Middle frontal gyrus (tissue), 1 donor: ENCODE results near the gene TMEM40.
"Not testable (repeated sequence)": the region's sequence is repeated elsewhere in the genome, so short reads cannot be mapped to it uniquely, and the experiment has no call there.

Experiments
- DNase-seq: peaks from one replicate; pipeline ENCODE4 v3.0.0-alpha.2; 2015; ENCODE audit warnings: low spot score; ENCODE audit errors: extremely low spot score

Gene TMEM40

GRCh38 chr3:12759097-12759679 lies at the start of gene TMEM40:
Gene TMEM40, minus strand, starts transcription at chr3:12759259. Its CDS starts 9,427 bp downstream, at chr3:12749832.
- no peak for DNase-seq

DNA sequence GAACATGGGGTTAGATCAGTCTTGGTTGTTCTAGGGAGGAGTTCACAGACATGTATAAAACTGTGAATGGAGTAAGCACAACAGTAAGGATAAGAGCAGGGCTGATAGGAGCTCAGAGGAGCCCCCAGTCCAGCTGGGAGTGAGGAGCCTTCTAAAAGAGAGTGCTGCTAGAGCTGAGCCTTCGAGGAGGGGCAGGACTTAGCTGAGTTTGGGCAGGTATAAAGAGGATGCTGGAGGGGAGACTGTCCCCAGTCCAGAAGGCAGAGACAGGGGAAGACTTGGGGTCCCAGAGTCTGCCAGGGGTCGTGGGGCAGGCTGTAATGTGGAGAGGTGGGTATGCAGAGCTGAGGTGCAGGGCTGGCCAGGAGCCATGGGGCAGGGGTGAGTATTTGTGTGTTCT lies 49.5 kb upstream of the TMEM40 start:
- DNase-seq = no peak

DNA sequence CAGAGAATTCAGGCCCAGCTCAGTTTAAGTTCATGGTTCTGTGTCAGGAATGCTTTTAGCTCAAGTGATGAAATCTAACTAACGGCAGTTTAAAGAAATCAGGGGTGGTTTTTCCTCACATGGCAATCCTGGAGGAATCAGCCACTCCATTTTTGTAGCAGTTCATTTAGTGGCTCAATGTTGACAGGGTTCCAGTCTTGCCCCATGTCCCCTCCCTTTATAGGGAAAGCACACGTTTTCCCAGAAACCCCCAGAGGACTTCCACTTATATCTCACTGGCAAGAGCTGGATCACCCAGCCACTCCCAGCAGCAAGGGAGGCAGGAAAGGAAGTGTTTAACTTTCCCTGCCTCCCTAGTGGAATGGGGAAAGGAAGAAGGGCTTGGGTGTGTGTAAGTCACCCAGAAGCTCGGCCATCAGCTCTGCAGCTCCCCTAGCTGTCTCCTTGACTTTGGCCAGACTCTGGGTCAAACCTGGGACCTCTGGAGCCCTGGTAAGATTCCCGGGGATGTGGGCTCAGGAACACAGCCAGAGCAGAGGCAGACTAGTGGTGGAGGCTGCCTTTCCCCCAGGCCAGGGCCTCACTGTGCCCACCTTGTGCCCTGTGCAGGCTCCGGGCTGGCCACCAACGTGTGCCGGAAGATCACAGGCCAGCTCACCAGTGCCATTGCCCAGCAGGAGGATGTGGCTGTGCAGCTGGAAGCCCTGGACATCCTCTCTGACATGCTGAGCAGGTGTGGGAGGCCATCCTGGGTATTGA lies 48.7 kb upstream of the TMEM40 start:
- DNase-seq = no peak

DNA sequence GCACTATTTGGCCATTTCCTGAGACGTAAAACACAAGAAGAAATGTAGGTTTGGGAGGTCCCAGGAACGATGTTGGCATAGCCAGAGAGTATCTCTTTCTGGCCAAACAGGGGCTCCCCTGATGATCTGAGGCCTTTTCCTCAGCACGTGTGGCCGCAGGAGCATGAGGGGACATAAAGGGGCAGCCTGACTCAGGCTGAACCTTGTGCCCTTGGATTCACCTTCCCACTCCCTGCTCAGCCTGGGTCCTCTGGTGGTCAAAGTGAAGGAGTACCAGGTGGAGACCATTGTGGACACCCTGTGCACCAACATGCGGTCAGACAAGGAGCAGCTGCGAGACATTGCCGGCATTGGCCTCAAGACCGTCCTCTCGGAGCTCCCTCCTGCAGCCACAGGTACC lies 48.0 kb upstream of the TMEM40 start:
- DNase-seq = no peak

DNA sequence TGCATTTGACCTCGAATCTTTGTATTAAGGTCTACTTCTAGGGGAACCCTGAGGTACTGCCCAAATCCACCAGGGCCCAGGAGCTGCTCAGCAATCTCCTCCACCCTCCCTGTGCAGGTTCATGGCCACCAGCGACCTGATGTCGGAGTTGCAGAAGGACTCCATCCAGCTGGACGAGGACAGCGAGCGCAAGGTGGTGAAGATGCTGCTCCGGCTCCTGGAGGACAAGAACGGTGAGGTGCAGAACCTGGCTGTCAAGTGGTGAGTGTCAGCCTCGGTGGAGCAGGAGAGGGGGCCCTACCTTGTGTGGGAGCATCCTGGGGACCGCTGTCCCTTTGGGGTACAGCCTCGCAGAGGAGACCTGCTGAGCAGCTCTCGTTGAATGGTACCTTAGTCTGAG lies 44.3 kb upstream of the TMEM40 start:
- DNase-seq = no peak

DNA sequence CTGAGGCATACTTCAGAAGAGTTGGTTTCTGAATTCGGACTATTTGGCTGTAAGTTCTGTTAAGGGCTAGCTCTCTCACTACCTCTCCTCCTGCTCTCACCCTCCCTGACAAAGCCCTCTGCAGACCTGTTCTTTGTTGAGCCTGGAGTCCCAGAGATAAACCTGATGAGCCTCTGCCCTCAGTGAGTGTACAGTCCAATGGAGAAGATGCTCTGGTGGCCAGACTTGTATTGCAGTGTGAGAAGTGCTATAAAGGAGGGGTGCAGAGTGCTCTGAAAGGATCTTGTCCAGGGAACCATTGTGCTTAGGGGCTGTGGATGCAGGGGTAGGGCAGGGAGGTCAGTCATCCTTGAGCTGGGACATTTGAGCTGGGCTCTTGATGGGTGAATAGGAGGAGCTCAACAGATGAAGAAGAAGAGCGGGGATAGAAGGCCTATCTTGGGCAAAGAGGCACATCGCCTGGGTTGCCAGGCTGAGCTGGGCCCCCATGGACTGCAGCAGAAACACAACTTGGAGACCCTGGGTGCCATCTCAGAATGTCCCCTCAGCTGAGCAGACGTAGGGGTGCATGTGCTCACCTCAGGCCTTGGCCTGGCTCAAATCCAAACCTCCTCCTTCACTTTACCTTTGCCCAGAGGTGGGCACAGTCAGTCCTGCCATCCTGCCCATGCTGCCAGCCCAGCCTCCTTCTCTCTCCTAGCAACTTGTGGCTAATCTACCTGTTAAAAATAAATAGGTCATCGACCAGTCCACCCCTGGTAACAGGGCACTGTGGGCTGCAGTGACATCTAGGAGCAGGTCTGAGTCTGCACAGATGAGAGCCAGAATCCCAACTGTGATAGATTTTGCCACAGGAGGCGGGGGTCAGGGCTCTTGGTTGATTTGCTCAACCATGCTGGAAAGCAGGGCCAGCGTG lies 40.7 kb upstream of the TMEM40 start:
- DNase-seq = no peak

- no peak for DNase-seq
Measured at GRCh38 chr3:12798559-12799179, 39.6 kb upstream of the TMEM40 start.

- DNase-seq = no peak
Measured at GRCh38 chr3:12797892-12798558, 39.0 kb upstream of the TMEM40 start.

DNA sequence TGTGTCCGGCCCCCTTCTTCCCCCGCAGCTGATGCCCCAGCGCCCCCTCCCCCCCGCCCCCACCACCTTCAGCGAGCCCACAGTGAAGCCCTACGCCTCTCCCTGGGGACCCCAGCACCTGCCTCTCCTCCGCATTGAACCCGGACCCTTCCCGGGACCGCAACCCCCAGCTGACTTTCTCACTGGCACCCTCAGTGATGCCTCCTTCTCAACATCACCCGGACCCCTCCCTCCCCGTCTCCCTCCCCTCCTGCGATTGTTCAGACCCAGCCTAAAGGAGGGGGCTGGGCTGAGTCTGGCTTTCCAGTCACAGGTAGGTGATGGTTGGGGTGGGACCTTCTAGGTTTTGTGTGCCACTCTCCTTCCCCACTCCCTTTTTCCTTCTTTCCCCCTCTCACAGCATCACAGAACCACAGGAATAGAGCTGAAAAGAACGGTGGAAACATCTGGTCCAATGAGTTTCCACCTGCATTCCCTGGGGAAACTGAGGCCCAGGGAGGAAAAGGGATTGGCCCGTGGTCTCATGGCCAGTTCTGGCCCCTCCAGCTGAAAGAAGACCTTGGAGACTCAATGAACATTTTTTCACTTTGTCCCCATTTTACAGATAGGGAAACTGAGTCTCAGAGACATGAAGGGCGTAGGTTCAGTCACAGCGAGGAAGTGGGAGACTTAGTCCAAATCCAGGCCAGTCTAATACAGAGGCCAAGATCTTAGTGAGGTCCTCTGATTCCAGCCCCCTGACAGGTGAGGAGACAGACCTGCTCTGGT lies 38.2 kb upstream of the TMEM40 start:
- no peak for DNase-seq

DNA sequence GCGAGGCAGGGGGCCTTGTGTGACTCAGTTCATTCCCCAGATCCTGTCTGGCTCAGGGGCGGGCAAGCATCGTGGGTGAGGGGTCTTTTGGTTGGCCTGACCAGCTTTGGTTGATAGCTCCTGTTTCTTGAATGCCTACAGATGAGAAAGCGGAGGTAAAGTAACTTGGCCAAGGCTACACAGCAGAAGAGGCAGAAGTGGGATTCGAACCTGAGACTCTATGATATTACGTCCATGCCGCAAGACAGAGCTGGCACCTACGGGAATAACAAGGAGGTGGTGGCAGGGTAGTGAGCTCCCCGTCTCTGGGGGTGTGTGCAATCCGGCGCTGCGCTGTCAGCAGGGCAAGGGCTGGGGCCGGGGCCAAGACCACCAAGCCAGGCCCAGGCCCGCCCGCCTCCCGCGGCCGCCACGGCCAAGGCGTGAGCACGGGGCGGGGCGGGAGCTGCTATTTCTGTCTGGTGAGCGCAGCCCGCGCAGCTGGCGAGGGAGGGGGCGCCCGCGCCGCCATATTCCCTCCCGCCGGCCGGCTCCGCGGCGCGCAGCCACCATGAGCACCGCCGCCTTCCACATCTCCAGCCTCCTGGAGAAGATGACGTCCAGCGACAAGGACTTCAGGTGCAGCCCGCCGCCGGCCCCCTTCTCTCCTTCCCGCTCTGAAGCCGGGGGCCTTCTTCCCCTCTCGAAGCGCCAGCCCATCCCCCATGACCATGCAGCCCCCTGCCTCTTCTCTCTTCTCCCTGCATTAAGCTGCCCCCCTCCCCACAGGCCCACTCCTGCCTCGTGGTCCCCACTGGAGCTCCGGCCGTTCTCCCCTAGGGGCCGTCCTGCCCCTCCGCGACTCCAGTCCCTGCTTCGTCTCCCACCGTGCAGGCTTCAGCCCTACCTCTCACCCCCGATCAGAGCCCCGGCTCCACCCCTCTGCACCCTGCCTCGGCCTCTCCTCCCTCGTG lies 37.4 kb upstream of the TMEM40 start, which contains the start of gene CAND2:
CAND2 (plus strand) TSS at position 510 of the 953 bp plus-strand sequence; CDS start at position 551, 41 bp downstream.
- DNase-seq = peak; percentile 15

GRCh38 chr3:12793701-12794100 lies 34.6 kb upstream of the TMEM40 start:
- no peak for DNase-seq

DNA sequence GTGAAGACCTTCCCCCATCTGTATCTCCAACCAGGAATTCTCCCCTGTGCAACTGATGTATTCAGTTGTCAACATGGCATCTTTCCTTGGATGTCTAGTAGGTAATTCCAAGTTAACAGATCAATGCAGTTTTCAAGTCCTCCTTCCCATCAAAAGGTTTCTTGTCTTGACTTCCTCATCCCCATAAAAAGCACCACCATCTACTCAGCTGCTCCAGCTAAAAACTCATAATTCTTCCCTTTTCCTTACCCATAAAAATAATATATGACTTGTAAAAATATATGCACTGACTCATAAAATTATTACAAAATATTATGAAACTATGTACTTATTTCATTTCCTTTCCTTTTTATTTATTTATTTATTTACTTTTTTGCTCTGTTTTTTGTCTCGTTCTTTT lies 32.4 kb upstream of the TMEM40 start:
- no peak for DNase-seq

DNA sequence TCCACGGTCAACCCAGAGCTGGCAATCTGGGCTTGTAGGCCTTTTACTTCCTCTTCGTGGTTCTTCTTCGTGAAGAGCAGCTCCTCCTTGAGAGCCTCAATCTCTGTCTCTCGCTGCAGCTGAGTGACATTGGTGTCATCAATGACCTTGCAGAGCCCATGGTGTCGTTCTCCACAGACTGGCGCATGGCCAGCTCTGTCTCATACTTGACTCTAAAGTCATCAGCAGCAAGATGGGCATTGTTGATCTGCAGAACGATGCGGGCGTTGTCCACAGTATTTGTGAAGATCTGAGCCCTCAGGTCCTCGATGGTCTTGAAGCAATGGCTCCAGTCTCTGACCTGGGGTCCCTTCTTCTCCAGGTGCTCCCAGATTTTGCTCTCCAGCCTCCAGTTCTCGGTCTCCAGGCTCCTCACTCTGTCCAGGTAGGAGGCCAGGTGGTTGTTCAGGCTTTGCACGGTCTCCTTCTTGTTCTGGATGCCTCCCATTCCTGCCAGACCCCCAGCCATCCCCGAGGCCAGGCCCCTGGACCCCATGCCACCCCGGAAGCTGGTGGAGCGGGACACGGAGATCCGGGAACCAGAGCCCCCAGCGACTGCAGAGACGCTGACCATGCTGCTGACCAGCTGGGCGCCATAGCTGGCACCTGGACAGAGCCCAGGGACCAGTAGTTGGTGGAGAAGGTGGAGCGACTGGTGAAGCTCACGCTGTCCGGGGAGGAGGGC lies 29.1 kb upstream of the TMEM40 start:
- not testable (repeated sequence) for DNase-seq

DNA sequence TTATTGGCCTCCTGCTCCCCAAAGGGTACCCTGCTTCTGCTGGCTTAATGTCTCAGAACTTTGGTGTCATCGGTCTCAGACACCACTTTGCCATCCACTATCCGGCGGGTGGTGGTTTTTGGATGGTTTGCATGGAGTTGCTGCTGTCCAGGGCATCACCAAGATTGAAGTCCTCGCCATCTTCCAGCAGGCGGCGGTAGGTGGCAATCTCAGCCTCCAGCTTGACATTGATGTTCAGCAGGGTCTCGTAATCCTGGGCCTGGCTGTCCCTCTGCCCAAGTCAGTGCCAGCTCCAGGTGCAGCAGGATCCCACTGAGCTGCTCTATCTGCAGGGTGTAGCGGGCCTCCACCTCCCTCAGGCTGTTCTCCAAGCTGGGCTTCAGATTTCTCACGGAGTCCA lies 28.3 kb upstream of the TMEM40 start:
- DNase-seq = not testable (repeated sequence)

- no peak for DNase-seq
Measured at GRCh38 chr3:12785096-12785495, 26.0 kb upstream of the TMEM40 start.

DNA sequence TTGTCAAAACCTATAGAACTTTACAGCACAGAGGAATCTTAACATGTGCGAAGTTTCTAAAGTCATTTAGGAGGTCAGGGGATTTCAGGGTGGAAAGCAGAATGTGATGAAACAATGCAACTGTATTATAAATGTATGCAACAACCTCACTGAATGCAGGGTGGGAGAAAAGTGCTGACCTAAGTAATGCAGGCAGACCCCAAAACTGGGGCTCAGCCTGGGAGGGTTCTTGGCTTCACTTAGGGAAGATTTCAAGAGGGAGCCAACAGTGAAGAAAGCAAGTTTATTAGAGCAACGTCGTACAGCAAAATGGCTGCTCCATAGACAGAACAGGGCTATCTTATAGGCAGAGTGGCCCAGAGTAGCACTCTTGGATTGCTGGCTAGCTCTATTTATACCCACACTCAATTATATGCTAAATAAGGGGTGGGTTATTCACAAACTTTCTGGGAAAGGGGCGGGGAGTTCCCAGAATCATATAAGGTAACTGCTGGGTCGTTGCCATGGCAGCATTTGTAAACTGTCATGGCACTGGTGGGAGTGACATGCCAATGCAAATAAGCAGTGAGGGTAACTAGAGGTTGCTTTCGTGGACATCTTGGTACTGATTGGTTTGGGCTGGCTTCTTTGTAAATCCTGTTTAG lies 23.2 kb upstream of the TMEM40 start:
- no peak for DNase-seq

DNA sequence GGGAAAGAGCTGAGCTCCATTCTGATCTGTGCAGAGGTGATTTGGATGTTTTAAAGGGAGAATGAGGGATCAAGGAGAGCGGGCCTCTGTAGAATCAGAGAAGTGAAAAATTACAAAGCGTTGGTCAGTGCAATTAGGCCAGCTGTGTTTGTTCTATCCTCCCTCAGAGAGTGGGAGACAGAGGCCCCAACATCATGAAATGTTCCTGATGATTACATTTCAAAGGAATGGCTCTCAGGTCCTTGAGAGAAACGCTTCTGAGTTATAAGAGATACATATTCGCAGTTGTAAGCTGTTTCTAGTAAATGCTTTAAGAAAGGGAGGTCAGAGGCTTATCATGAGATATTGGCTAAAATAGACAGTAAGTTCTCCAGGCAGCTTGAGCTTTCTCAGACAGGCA lies 21.7 kb upstream of the TMEM40 start:
- no peak for DNase-seq

DNA sequence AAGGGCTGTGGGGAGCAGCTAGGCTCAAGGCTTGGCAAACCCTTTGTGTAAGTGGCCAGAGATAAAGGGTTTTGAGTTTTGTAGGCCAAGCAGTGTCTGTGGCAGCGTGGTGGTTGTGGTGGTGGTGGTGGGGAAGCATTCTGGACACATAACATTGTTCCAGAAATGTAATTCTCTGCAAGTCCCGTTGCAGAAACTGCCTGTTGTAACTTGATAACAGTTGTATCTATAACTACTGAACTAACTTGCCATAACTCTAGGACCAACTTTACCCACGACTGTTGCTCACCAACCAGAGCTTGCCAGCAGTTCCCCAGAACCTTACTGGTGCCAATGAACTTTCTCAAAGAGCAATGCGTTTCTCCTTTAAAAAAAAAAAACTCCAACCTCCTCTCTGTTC lies 18.1 kb upstream of the TMEM40 start:
- DNase-seq = no peak
